HEK293T (cell line): ENCODE data around the gene COMMD10.

Experiments
- ARNT ChIP-seq: fragments of 450-650 bp; IDR thresholded peaks from 2 replicates; pipeline ENCODE4 v1.6.1; 2017; ENCODE audit warnings: mild to moderate bottlenecking
- BHLHE40 ChIP-seq: fragments of 450-650 bp; IDR thresholded peaks from 2 replicates; pipeline ENCODE4 v1.6.1; 2016; ENCODE audit warnings: mild to moderate bottlenecking, moderate library complexity, borderline replicate concordance
- FOXK2 ChIP-seq: fragments of 450-650 bp; IDR thresholded peaks from 2 replicates; pipeline ENCODE4 v1.6.1; 2016; ENCODE audit warnings: mild to moderate bottlenecking
- FOXM1 ChIP-seq: fragments of 450-650 bp; IDR thresholded peaks from 2 replicates; pipeline ENCODE4 v1.6.1; 2017; ENCODE audit warnings: mild to moderate bottlenecking, borderline replicate concordance
- PKNOX1 ChIP-seq: fragments of 450-650 bp; IDR thresholded peaks from 2 replicates; pipeline ENCODE4 v1.6.1; 2016
- SP1 ChIP-seq: fragments of 450-650 bp; IDR thresholded peaks from 2 replicates; pipeline ENCODE4 v1.6.1; 2017
- SUZ12 ChIP-seq: fragments of 450-650 bp; IDR thresholded peaks from 2 replicates; pipeline ENCODE4 v1.6.1; 2016; ENCODE audit warnings: mild to moderate bottlenecking
- ZNF384 ChIP-seq: fragments of 450-650 bp; IDR thresholded peaks from 2 replicates; pipeline ENCODE4 v1.6.1; 2016

GRCh38 chr5:116292321-116292720, 207.5 kb downstream of the COMMD10 start:
- no peak for TF ChIP-seq FOXK2
- TF ChIP-seq SP1 = no peak
- TF ChIP-seq FOXM1 = no peak
- no peak for TF ChIP-seq ZNF384
- TF ChIP-seq ARNT = no peak
- no peak for TF ChIP-seq PKNOX1
- no peak for TF ChIP-seq SUZ12
- TF ChIP-seq BHLHE40 = no peak
